Common myeloid progenitor, CD34-positive (primary cell): ENCODE data around the gene TCF23.
"Not testable (repeated sequence)": the region's sequence is repeated elsewhere in the genome, so short reads cannot be mapped to it uniquely, and the experiment has no call there.

Experiments
- CTCF ChIA-PET: fragments of 350-600 bp; sonication (Branson Sonifier 250); formaldehyde crosslinking; loops from one replicate; lab custom pipeline; 2021; ENCODE audit warnings: antibody characterized with exemption; lab: Charles Lee
- POLR2A ChIA-PET: fragments of 350-600 bp; sonication (Branson Sonifier 250); formaldehyde crosslinking; loops from one replicate; lab custom pipeline; 2021; ENCODE audit warnings: antibody characterized with exemption; lab: Charles Lee
- DNase-seq, 3 donors: peaks; one replicate each; pipeline versions ENCODE4 v3.0.0 to v3.0.0-alpha.2; 2013
- H3K27ac ChIP-seq, 2 experiments: 1 replicate in 1 of 2; 2 replicates in 1 of 2; pipeline ENCODE4 v1.7.0; 2013; ENCODE audit warnings: inconsistent platforms in 2 of 2, low read length in 2 of 2, mild to moderate bottlenecking in 2 of 2, low read depth in 1 of 2, moderate library complexity in 1 of 2; ENCODE audit not compliant: severe bottlenecking in 2 of 2, insufficient read depth in 1 of 2, poor library complexity in 1 of 2
- H3K27me3 ChIP-seq, 5 experiments: replicated peaks in 2 of 5; 1 replicate in 3 of 5; 2 replicates in 2 of 5; pipeline versions ENCODE4 v1.6.1 to v1.7.0; 2013; ENCODE audit warnings: low read length in 4 of 5, mild to moderate bottlenecking in 2 of 5, moderate library complexity in 2 of 5, inconsistent platforms in 1 of 5; ENCODE audit not compliant: insufficient read depth in 5 of 5, control insufficient read depth in 4 of 5
- H3K36me3 ChIP-seq, 4 experiments: 1 replicate in 2 of 4; 2 replicates in 2 of 4; pipeline versions ENCODE4 v1.6.1 to v1.7.0; 2013; ENCODE audit warnings: low read length in 3 of 4, control low read depth in 1 of 4, mild to moderate bottlenecking in 1 of 4; ENCODE audit not compliant: control insufficient read depth in 4 of 4, insufficient read depth in 4 of 4
- H3K4me1 ChIP-seq, 4 experiments: 1 replicate in 3 of 4; 2 replicates in 1 of 4; pipeline versions ENCODE4 v1.6.1 to v1.7.1; 2013; ENCODE audit warnings: low read length in 3 of 4, mild to moderate bottlenecking in 3 of 4, control low read depth in 1 of 4, inconsistent platforms in 1 of 4, moderate library complexity in 1 of 4; ENCODE audit not compliant: control insufficient read depth in 4 of 4, insufficient read depth in 4 of 4; ENCODE audit errors: control extremely low read depth in 1 of 4
- H3K4me3 ChIP-seq, 7 experiments: 1 replicate in 4 of 7; 2 replicates in 3 of 7; pipeline versions ENCODE4 v1.5.1 to v1.7.0; 2013; ENCODE audit warnings: mild to moderate bottlenecking in 7 of 7, low read length in 6 of 7, moderate library complexity in 6 of 7, inconsistent platforms in 2 of 7, low read depth in 2 of 7, control low read depth in 1 of 7; ENCODE audit not compliant: insufficient read depth in 4 of 7, control insufficient read depth in 1 of 7; ENCODE audit errors: extremely low read depth in 1 of 7
- H3K9me3 ChIP-seq, 5 experiments: 1 replicate in 4 of 5; 2 replicates in 1 of 5; pipeline versions ENCODE4 v1.6.1 to v1.7.1; 2013; ENCODE audit warnings: low read length in 4 of 5, mild to moderate bottlenecking in 2 of 5, inconsistent platforms in 1 of 5, low read depth in 1 of 5, moderate library complexity in 1 of 5; ENCODE audit not compliant: control insufficient read depth in 4 of 5, insufficient read depth in 2 of 5; ENCODE audit errors: control extremely low read depth in 1 of 5
- WGBS: methylation state at CpG from one replicate; pipeline ENCODE4 v1.1.5; 2013; ENCODE audit not compliant: insufficient coverage; 5-methylcytosine and 5-hydroxymethylcytosine counted together

The TCF23 gene

GRCh38 chr2:27119330-27119670 lies 29.5 kb upstream of the TCF23 start:
- POLR2A ChIA-PET, H3K36me3 ChIP-seq, H3K27ac ChIP-seq, CTCF ChIA-PET, H3K9me3 ChIP-seq: not testable (repeated sequence)
- DNase-seq, result peak in 1 of 3 donors; percentile 43
- WGBS, result 86% methylated on average over 5 of the region's 8 CpGs
- Histone ChIP-seq H3K4me3 (peak overlapping the region; percentile 32 to 75 (median 62)), H3K4me1 (peaks cover 0 to 33% (median 25%) of the 10 kb centered on the region in 4 experiments), H3K27me3 (peaks cover 0 to 24% (median 0%) of the 10 kb centered on the region in 5 experiments)

- DNase-seq, result peak in 2 of 3 donors; percentile 26 to 37
- ChIA-PET CTCF (no interaction called here), POLR2A (no interaction called here)
- Histone ChIP-seq H3K27ac (no peak overlapping the region), H3K36me3 (no peaks in the 10 kb centered on the region), H3K4me3 (no peak overlapping the region), H3K9me3 (no peaks in the 10 kb centered on the region), H3K27me3 (peaks cover 0 to 24% (median 0%) of the 10 kb centered on the region in 5 experiments), H3K4me1 (peaks cover 0 to 33% (median 25%) of the 10 kb centered on the region in 4 experiments)
- WGBS, result no CpG with 5 or more reads among the region's 2 CpGs
These were observed 26.9 kb upstream of the TCF23 start for GRCh38 chr2:27121906-27122305.

- ChIA-PET CTCF (interaction anchor here (0.8 to 3.0 kb wide), 10 partner anchors 9 to 75 kb away, joined by 3 to 31 read pairs (median 4); partner anchors contain the start of gene PREB), POLR2A (interaction anchor here (1.8 kb wide), 1 partner anchor 11 kb away, joined by 8 read pairs; the partner anchor contains the start of gene PREB)
- Histone ChIP-seq H3K27ac (no peak overlapping the region), H3K36me3 (no peaks in the 10 kb centered on the region), H3K4me1 (peaks cover 0 to 33% (median 25%) of the 10 kb centered on the region in 4 experiments), H3K4me3 (peak overlapping the region in 5 of 7 experiments; percentile 59 to 86 (median 82)), H3K9me3 (no peaks in the 10 kb centered on the region), H3K27me3 (peaks cover 0 to 23% (median 0%) of the 10 kb centered on the region in 5 experiments)
- 97% methylated on average over 7 of the region's 7 CpGs for WGBS
- no peak for DNase-seq
These were observed 26.0 kb upstream of the TCF23 start for GRCh38 chr2:27122791-27123190.

DNA sequence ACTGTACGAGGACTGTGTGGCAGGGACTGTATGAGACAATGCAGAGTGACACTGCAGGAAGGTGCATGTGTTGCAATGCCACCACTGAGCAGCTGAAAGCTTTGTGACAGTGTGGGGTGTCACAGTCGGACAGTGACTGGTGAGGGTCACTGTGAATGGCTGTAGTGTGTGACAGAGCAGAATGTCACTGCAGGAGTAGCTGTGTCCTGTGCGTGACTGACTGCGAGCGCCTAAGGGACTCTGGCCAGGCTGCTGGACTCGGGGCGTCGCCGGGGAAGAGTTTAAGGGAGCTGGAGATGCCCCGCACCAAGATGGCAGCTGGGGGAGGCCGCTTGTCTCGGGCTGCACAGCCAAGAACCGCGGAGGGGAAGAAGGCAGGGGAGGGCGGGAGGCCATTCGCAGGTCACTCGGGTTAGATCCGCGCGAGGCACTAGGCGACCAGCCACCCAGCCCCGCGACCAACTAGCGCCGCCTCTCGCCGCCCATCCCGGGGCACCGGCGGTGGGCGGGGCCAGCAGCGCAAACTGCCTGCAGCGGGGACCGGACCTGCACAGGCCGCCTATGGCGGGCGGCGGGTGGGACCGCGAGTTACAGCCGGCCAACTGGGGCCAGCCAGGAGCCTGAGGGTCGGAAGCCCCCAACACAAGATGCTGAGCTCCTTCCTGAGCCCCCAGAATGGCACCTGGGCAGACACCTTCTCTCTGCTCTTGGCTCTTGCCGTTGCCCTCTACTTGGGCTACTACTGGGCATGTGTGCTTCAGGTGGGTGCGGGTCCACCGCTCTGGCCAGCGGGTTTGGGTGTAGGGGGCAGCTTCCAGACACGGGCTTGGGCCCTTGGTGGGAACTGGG lies 25.3 kb upstream of the TCF23 start, which contains the start of gene ABHD1:
Gene ABHD1 (plus strand): TSS at position 514 of the 849 bp plus-strand sequence. CDS start 134 bp downstream, at position 648.
- 12% methylated on average over 32 of the region's 47 CpGs for WGBS
- CTCF ChIA-PET, result interaction anchor here (0.7 to 3.0 kb wide), 14 partner anchors 10 to 75 kb away, joined by 3 to 31 read pairs (median 4); partner anchors contain the start of gene PREB

DNA sequence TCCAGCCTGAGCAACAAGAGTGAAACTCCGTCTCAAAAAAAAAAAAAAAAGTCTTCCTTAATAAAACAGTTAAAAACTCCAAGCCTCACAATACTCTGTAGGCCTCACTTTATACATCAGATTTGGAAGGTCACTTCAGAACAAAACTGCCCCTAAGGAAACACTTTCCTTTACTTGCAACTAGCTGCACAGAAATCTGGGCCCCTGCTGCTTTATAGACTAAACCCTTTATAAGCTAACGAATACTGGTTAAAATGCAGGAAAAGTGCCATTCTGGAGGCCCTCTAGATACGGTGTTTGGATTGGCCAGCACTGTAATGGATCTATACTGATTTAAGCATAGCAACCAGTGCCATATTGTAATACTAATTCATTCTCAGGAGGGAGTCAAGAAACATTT lies 23.7 kb upstream of the TCF23 start:
- no peaks in the 10 kb centered on the region for H3K9me3 ChIP-seq
- H3K36me3 ChIP-seq, result peaks cover 0 to 9% (median 6%) of the 10 kb centered on the region in 4 experiments
- CTCF ChIA-PET, result interaction anchor here (2.6 to 3.0 kb wide), 2 partner anchors 8 to 23 kb away, joined by 8 to 31 read pairs; partner anchors contain the start of gene PREB
- no peak overlapping the region for H3K27ac ChIP-seq
- WGBS, result 100% methylated on average over 1 of the region's 3 CpGs
- POLR2A ChIA-PET, result no interaction called here
- DNase-seq, result no peak
- H3K27me3 ChIP-seq, result peaks cover 0 to 12% (median 0%) of the 10 kb centered on the region in 5 experiments
- no peak overlapping the region for H3K4me3 ChIP-seq
- peaks cover 0 to 19% (median 14%) of the 10 kb centered on the region in 4 experiments for H3K4me1 ChIP-seq

More for the DNA sequence above, 25.3 kb upstream of the TCF23 start, which contains the start of gene ABHD1:
- Histone ChIP-seq H3K36me3 (no peaks in the 10 kb centered on the region), H3K4me3 (peak within 1 kb of the TSS; percentile 59 to 86 (median 74)), H3K27ac (no peak within 1 kb of the TSS), H3K9me3 (no peaks in the 10 kb centered on the region), H3K27me3 (peaks cover 0 to 20% (median 0%) of the 10 kb centered on the region in 5 experiments), H3K4me1 (peaks cover 0 to 26% (median 21%) of the 10 kb centered on the region in 4 experiments)
- POLR2A ChIA-PET, result interaction anchor here (1.8 kb wide), 1 partner anchor 10 kb away, joined by 8 read pairs; the partner anchor contains the start of gene PREB
- peak; percentile 52 to 79 (median 66) for DNase-seq

DNA sequence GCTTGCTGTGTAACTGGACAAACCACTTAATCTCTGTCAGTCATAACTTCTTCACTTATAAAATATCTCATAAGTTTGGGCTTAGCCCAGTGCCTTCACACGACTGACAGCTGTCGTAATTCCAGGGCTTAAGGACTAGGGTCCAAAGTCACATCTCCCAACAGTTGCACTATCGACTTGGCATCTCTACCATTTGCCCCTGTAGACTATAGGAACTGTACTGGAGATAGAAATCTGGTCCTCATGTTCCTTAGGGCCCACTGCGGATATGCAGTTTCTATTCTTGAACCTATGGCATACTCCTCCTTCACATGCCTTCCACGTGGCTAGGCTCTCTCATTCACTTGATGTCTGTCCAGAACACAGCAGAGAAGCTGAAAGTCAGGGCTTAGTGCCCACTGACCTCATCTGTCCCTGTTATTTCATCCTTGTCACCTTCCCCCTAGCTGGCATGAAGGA lies 22.5 kb upstream of the TCF23 start:
- WGBS, result 63% methylated on average over 3 of the region's 5 CpGs
- POLR2A ChIA-PET, result interaction anchor here (0.6 kb wide), 1 partner anchor 29 kb away, joined by 3 read pairs; no protein-coding TSS in a partner anchor

More for the DNA sequence above, 22.5 kb upstream of the TCF23 start:
- Histone ChIP-seq H3K27ac (no peak overlapping the region), H3K27me3 (peaks cover 0 to 9% (median 0%) of the 10 kb centered on the region in 5 experiments), H3K4me1 (peaks cover 0 to 19% (median 14%) of the 10 kb centered on the region in 4 experiments), H3K4me3 (no peak overlapping the region), H3K9me3 (no peaks in the 10 kb centered on the region), H3K36me3 (peaks cover 0 to 21% (median 15%) of the 10 kb centered on the region in 4 experiments)
- DNase-seq, result no peak
- CTCF ChIA-PET, result no interaction called here
